ENCODE measurements around the gene IL12B. TPM values are rescaled to one million over a fixed set of nuclear protein-coding genes. Genes with fewer than 3 reads are reported as not detected.

The IL12B gene
- under 0.01 TPM in 1 of 2 replicates, not detected in the other for total RNA-seq (2012; rRNA removed)
- 0.03 TPM in 1 of 2 replicates, not detected in the other for polyA plus RNA-seq (2012; rRNA removed)
- not detected in 2 replicates for polyA plus RNA-seq (2012; cell fraction: cytosol; rRNA removed)
- 0.07 and 0.17 TPM in 2 replicates for polyA plus RNA-seq (2012; cell fraction: nucleus; rRNA removed; ENCODE audit: low replicate concordance)
- Bru-seq, nascent RNA = not detected
- BruChase-seq, experiment 1, labeled RNA remaining after a 6-hour chase = not detected
- percentile 9 among the genes with signal in this experiment for BruChase-seq, experiment 2, labeled RNA remaining after a 2-hour chase
- long read RNA-seq = 0 reads

GRCh38 chr5:159330131-159330800 lies at the start of gene IL12B:
Gene IL12B, minus strand, starts transcription at chr5:159330487. Its CDS starts 3,705 bp downstream, at chr5:159326782.
- H3K9me3 ChIP-seq (ENCODE audit: control insufficient read depth, insufficient read depth, low read length) = no peaks in the 10 kb centered on the region
- H2BK120ac ChIP-seq (ENCODE audit: low read depth, low read length) = peak within 1 kb of the TSS; percentile 14
- H3K18ac ChIP-seq (ENCODE audit: low read depth, low read length) = no peak within 1 kb of the TSS
- POLR2A ChIA-PET (ENCODE audit: unreplicated experiment) = no interaction called here
- no peaks in the 10 kb centered on the region for H4K20me1 ChIP-seq (ENCODE audit: insufficient read depth, low read length)
- no CpG with 5 or more reads among the region's 4 CpGs for WGBS, 2 experiments (ENCODE audit: extremely low coverage in 2 of 2, insufficient read length in 1 of 2)
- peak within 1 kb of the TSS; percentile 34; the same call in 1 of the 2 replicates for H3K4me2 ChIP-seq (ENCODE audit: low read depth, low read length)
- no TSS peak for BruUV-seq (replicated peaks)
- ATAC-seq (ENCODE audit: low read depth) (peak; percentile 56; the same call in 1 of the 2 replicates), DNase-seq (peak; percentile 70)
- no peak within 1 kb of the TSS for H2AK9ac ChIP-seq (replicated peaks; ENCODE audit: low read depth, low read length, poor library complexity)
- no peak within 1 kb of the TSS for H3K23ac ChIP-seq (ENCODE audit: low read depth, low read length)
- H2AFZ ChIP-seq (replicated peaks; ENCODE audit: low read length, poor library complexity) = peak within 1 kb of the TSS; percentile 89
- H3K27ac ChIP-seq (ENCODE audit: insufficient read depth, low read length) = no peak within 1 kb of the TSS
- intact Hi-C loops (cut with micrococcal nuclease) (loop anchor here (5.0 kb wide), 2 partner anchors 587 to 637 kb away; partner anchors contain the start of gene ADRA1B), in situ Hi-C loops (cut with MboI; ENCODE audit: low sequenced_read_pairs) (no loop called here), dilution Hi-C loops (cut with HindIII; ENCODE audit: low sequenced_read_pairs, unreplicated experiment) (no loop called here)
- no peak within 1 kb of the TSS; the same call in 1 of the 2 replicates for H3K9ac ChIP-seq (ENCODE audit: low read depth, low read length)
- peaks cover 4% of the 10 kb centered on the region; the same call in 1 of the 2 replicates for H3K4me1 ChIP-seq (ENCODE audit: control insufficient read depth, insufficient read depth, low read length)
- no peak within 1 kb of the TSS for H4K5ac ChIP-seq (ENCODE audit: low read depth, low read length)
- H3K14ac ChIP-seq (replicated peaks; ENCODE audit: low read depth, low read length) = 0 out of 2 replicates have a peak within 1 kb of the TSS, but pooled peaks have one; percentile 22
- no peak within 1 kb of the TSS for H3K56ac ChIP-seq (ENCODE audit: extremely low read depth, insufficient read depth, low read length)
- H3K36me3 ChIP-seq (ENCODE audit: control insufficient read depth, insufficient read depth, low read length) = no peaks in the 10 kb centered on the region
- peaks cover 15% of the 10 kb centered on the region for H3K9me1 ChIP-seq (ENCODE audit: insufficient read depth, low read length)
- H4K91ac ChIP-seq (ENCODE audit: insufficient read depth, low read depth, low read length) = no peak within 1 kb of the TSS
- H3K4me3 ChIP-seq (ENCODE audit: insufficient read depth, low read depth, low read length) = no peak within 1 kb of the TSS
- CTCF ChIA-PET = no interaction called here
- H3K4ac ChIP-seq (ENCODE audit: low read depth, low read length) = no peak within 1 kb of the TSS; the same call in 1 of the 2 replicates
- no peak within 1 kb of the TSS for H2BK15ac ChIP-seq (ENCODE audit: low read depth, low read length)
- no peak within 1 kb of the TSS; a peak in 1 of 4 replicates for H4K8ac ChIP-seq (ENCODE audit: low read depth in 2 of 2, low read length in 2 of 2)
- peak within 1 kb of the TSS; percentile 60; the same call in 1 of the 2 replicates for H2AK5ac ChIP-seq (ENCODE audit: low read depth, low read length)
- no peaks in the 10 kb centered on the region for H3K27me3 ChIP-seq (ENCODE audit: control insufficient read depth, insufficient read depth, low read length)
- no peak within 1 kb of the TSS for H2BK5ac ChIP-seq (ENCODE audit: low read depth, low read length, poor library complexity, severe bottlenecking)
- peak within 1 kb of the TSS; percentile 38; the same call in 1 of the 2 replicates for H2BK20ac ChIP-seq (ENCODE audit: low read depth, low read length)
- H3K79me1 ChIP-seq (ENCODE audit: low read depth in 1 of 2, low read length in 2 of 2) = no peaks in the 10 kb centered on the region
- TF ChIP-seq MAZ (IDR thresholded peaks at IDR 0.05; ENCODE audit: borderline replicate concordance, low read depth, low read length) (no peak), RCOR1 (IDR thresholded peaks at IDR 0.05; ENCODE audit: insufficient replicate concordance, low read length) (no peak), CEBPB (IDR thresholded peaks at IDR 0.05; ENCODE audit: low read depth, low read length) (no peak), MAFK (IDR thresholded peaks at IDR 0.05; ENCODE audit: low read depth, low read length) (no peak), CTCF (conservative IDR thresholded peaks at IDR 0.05; ENCODE audit: low read depth, low read length) (no peak), POLR2A (IDR thresholded peaks at IDR 0.05; ENCODE audit: low read depth, low read length) (no peak), FOS (IDR thresholded peaks at IDR 0.05; ENCODE audit: low read depth, low read length) (no peak), NFE2L2 (IDR thresholded peaks at IDR 0.05; ENCODE audit: low read depth, low read length) (no peak), BHLHE40 (IDR thresholded peaks at IDR 0.05; ENCODE audit: low read depth, low read length) (no peak), MXI1 (IDR thresholded peaks at IDR 0.05; ENCODE audit: borderline replicate concordance, low read depth, low read length) (no peak), RFX5 (IDR thresholded peaks at IDR 0.05; ENCODE audit: low read depth, low read length) (no peak)
- TF ChIP-seq, protein P1, sequence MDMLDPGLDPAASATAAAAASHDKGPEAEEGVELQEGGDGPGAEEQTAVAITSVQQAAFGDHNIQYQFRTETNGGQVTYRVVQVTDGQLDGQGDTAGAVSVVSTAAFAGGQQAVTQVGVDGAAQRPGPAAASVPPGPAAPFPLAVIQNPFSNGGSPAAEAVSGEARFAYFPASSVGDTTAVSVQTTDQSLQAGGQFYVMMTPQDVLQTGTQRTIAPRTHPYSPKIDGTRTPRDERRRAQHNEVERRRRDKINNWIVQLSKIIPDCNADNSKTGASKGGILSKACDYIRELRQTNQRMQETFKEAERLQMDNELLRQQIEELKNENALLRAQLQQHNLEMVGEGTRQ (IDR thresholded peaks at IDR 0.05; ENCODE audit: low read depth, low read length) = no peak
- TF ChIP-seq, protein P2, sequence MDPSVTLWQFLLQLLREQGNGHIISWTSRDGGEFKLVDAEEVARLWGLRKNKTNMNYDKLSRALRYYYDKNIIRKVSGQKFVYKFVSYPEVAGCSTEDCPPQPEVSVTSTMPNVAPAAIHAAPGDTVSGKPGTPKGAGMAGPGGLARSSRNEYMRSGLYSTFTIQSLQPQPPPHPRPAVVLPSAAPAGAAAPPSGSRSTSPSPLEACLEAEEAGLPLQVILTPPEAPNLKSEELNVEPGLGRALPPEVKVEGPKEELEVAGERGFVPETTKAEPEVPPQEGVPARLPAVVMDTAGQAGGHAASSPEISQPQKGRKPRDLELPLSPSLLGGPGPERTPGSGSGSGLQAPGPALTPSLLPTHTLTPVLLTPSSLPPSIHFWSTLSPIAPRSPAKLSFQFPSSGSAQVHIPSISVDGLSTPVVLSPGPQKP (IDR thresholded peaks at IDR 0.05; ENCODE audit: borderline replicate concordance, low read depth, low read length) = no peak

All from IMR-90 (cell line).